Measurements from ENCODE around the gene HSD17B7. TPM values are rescaled to one million over a fixed set of nuclear protein-coding genes. Genes with fewer than 3 reads are reported as not detected.

The HSD17B7 gene
- total and polyA plus RNA-seq, 12 donors = 1.7 to 11.2 (median 3.2) TPM

- TF ChIP-seq CTCF (IDR thresholded peaks at IDR 0.05) = peak; percentile 43 to 84 (median 73)
- Histone ChIP-seq H3K36me3 (no peaks in the 10 kb centered on the region), H3K27ac (no peak overlapping the region), H3K27me3 (peaks cover 0 to 3% (median 0%) of the 10 kb centered on the region in 7 donors), H3K9me3 (no peaks in the 10 kb centered on the region), H3K4me3 (no peak overlapping the region), H3K4me1 (no peaks in the 10 kb centered on the region)
- intact Hi-C loops (cut with DNase I) = loop anchor here in 7 of 10 donors (1.0 to 10.0 kb wide), 7 partner anchors 210 to 463 kb away; partner anchors contain the start of gene RGS4 (in 1 of the 7)
- ATAC-seq = peak in 4 of 8 donors; percentile 58 to 76 (median 70)
- WGBS, 2 donors = 29 to 38% methylated on average over 4 of the region's 4 CpGs
- DNase-seq = peak; percentile 28 to 47
These were observed 63.9 kb downstream of the HSD17B7 start for GRCh38 chr1:162854245-162854882.

- TF ChIP-seq CTCF (IDR thresholded peaks at IDR 0.05) = no peak
- H3K9me3 ChIP-seq = no peaks in the 10 kb centered on the region
- peaks cover 0 to 3% (median 0%) of the 10 kb centered on the region in 7 donors for H3K27me3 ChIP-seq
- no peak for ATAC-seq
- WGBS, 2 donors = 82 to 83% methylated on average over 4 of the region's 4 CpGs
- H3K27ac ChIP-seq = no peak overlapping the region
- DNase-seq = no peak
- no peak overlapping the region for H3K4me3 ChIP-seq
- no peaks in the 10 kb centered on the region for H3K4me1 ChIP-seq
- intact Hi-C loops (cut with DNase I) = loop anchor here in 4 of 10 donors (2.0 to 10.0 kb wide), 5 partner anchors 209 to 462 kb away; partner anchors contain the start of gene RGS4 (in 1 of the 4)
- H3K36me3 ChIP-seq = no peaks in the 10 kb centered on the region
These were observed 65.1 kb downstream of the HSD17B7 start for GRCh38 chr1:162855461-162856150.

- Histone ChIP-seq H3K27me3 (peaks cover 0 to 3% (median 0%) of the 10 kb centered on the region in 7 donors), H3K36me3 (no peaks in the 10 kb centered on the region), H3K4me1 (peaks cover 0 to 5% (median 0%) of the 10 kb centered on the region in 9 donors), H3K4me3 (no peak overlapping the region), H3K27ac (no peak overlapping the region), H3K9me3 (no peaks in the 10 kb centered on the region)
- intact Hi-C loops (cut with DNase I) = loop anchor here in 3 of 10 donors (5.0 to 10.0 kb wide), 3 partner anchors 209 to 461 kb away; partner anchors contain the start of gene RGS4 (in 1 of the 3)
- WGBS, 2 donors = 90% methylated on average over 2 of the region's 2 CpGs
- ATAC-seq = no peak
- DNase-seq = no peak
- no peak for TF ChIP-seq CTCF (IDR thresholded peaks at IDR 0.05)
These were observed 65.8 kb downstream of the HSD17B7 start for GRCh38 chr1:162856260-162856659.

- H3K27me3 ChIP-seq = no peaks in the 10 kb centered on the region
- intact Hi-C loops (cut with DNase I) = loop anchor here in 3 of 10 donors (5.0 to 10.0 kb wide), 3 partner anchors 207 to 459 kb away; partner anchors contain the start of gene RGS4 (in 1 of the 3)
- no peak overlapping the region for H3K27ac ChIP-seq
- no peak for DNase-seq
- peaks cover 0 to 17% (median 0%) of the 10 kb centered on the region in 9 donors for H3K4me1 ChIP-seq
- TF ChIP-seq CTCF (IDR thresholded peaks at IDR 0.05) = no peak
- no peak overlapping the region for H3K4me3 ChIP-seq
- H3K9me3 ChIP-seq = no peaks in the 10 kb centered on the region
- no peaks in the 10 kb centered on the region for H3K36me3 ChIP-seq
- no peak for ATAC-seq
These were observed 67.3 kb downstream of the HSD17B7 start for GRCh38 chr1:162857850-162858249.

Data from heart right ventricle (tissue), 16 donors.